Mesodermal cell (in vitro differentiated cells): Measurements from ENCODE around the gene BBS9.

Experiments used
- H3K27ac ChIP-seq: 2 replicates; pipeline ENCODE4 v1.7.0; 2013; ENCODE audit warnings: mild to moderate bottlenecking, low read depth, low read length, moderate library complexity; ENCODE audit not compliant: severe bottlenecking
- H3K36me3 ChIP-seq: 2 replicates; pipeline ENCODE4 v1.7.1; 2013; ENCODE audit warnings: mild to moderate bottlenecking, low read length, moderate library complexity; ENCODE audit not compliant: control insufficient read depth, insufficient read depth
- H3K4me1 ChIP-seq: one replicate; pipeline ENCODE4 v1.7.1; 2013; ENCODE audit warnings: mild to moderate bottlenecking, low read length; ENCODE audit not compliant: insufficient read depth, control insufficient read depth, poor library complexity, severe bottlenecking
- H3K4me3 ChIP-seq: 2 replicates; pipeline ENCODE4 v1.7.0; 2013; ENCODE audit warnings: low read length, control low read depth, mild to moderate bottlenecking; ENCODE audit not compliant: insufficient read depth, poor library complexity, severe bottlenecking; ENCODE audit errors: extremely low read depth
- H3K9me3 ChIP-seq: 2 replicates; pipeline ENCODE4 v1.7.1; 2013; ENCODE audit warnings: mild to moderate bottlenecking, low read length, moderate library complexity; ENCODE audit not compliant: control insufficient read depth
- WGBS, 2 experiments: methylation state at CpG; one replicate each; pipeline ENCODE4 v1.1.5; 2013; ENCODE audit warnings: missing lambda C conversion rate in 2 of 2; ENCODE audit not compliant: insufficient coverage in 2 of 2; 5-methylcytosine and 5-hydroxymethylcytosine counted together

BBS9 gene

DNA sequence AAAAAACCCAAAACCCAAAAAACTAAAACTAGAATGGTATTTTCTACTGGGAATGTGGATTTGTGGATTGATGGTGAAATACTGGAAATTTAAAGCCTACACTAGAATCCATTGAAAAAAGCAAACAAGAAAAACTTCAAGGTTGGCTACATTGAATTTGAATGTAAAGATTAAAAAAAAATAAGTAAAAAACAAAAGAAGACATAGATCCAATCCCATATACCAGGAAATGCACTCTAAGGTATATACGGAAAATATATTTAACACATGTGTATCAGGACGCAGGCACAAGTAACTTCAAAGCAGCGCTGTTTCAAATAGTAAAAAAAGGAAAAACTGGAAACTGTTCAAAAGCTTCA is 754 bp upstream of the BBS9 start:
- 0% methylated on average over 2 of the region's 3 CpGs for WGBS, 2 experiments
- H3K36me3 ChIP-seq: no peaks in the 10 kb centered on the region
- H3K27ac ChIP-seq: peak overlapping the region; percentile 43
- no peaks in the 10 kb centered on the region for H3K9me3 ChIP-seq
- H3K4me1 ChIP-seq: peaks cover 4% of the 10 kb centered on the region
- peak overlapping the region; percentile 78 for H3K4me3 ChIP-seq

GRCh38 chr7:33129806-33130153 is 416 bp downstream of the BBS9 start:
- WGBS, 2 experiments: 3 to 7% methylated on average over 5 to 6 of the region's 11 CpGs
- Histone ChIP-seq H3K9me3 (no peaks in the 10 kb centered on the region), H3K36me3 (no peaks in the 10 kb centered on the region), H3K4me3 (peak overlapping the region; percentile 78), H3K4me1 (peaks cover 4% of the 10 kb centered on the region), H3K27ac (peak overlapping the region; percentile 43)

DNA sequence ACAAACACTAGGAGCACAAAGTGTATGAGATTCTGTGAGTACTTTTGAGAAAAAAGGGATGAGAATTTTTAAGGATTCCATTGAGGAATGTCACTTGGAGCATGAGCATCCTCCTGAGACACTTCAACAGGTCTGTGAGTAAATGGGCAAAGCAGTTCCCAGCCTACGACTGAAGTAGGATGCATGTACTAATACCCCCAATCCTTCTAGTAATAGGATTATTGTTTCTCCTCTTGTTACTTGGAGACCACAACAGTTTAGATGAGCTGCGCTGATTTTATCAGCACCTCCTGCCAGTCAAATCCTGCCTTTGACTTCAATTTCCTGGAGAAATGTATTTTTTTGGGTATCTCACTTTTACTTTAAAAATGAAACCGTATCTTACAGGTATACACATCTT is 820 bp downstream of the BBS9 start:
- Histone ChIP-seq H3K4me3 (peak overlapping the region; percentile 78), H3K4me1 (peaks cover 4% of the 10 kb centered on the region), H3K27ac (no peak overlapping the region), H3K9me3 (no peaks in the 10 kb centered on the region), H3K36me3 (no peaks in the 10 kb centered on the region)
- WGBS, 2 experiments: 50% methylated on average over 2 of the region's 3 CpGs; no CpG with 5 or more reads in 1 of the 2 experiments

DNA sequence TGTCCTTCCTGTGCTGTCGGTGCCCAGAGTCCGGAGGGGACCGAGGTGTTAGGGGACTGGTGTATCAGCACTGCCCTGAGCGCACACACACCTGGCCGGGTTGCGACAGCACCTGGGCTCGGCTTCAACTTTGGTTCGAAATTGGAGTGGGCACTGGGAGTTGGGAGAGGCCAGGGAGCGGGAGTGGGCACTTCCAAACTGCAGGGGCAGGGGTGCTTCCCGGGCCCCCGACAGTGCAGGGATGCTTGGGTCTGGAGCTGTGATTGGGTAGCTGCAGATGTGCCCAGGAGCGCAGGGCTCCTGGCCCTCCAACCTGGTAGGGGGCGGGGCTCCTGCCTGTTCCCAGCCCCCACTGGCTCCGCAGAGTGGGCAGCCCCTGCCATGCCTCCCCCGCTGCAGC is 7.7 kb downstream of the BBS9 start:
- H3K4me3 ChIP-seq: no peak overlapping the region
- H3K4me1 ChIP-seq: no peaks in the 10 kb centered on the region
- H3K27ac ChIP-seq: no peak overlapping the region
- 89 to 92% methylated on average over 11 to 15 of the region's 15 CpGs for WGBS, 2 experiments
- no peaks in the 10 kb centered on the region for H3K9me3 ChIP-seq
- no peaks in the 10 kb centered on the region for H3K36me3 ChIP-seq

DNA sequence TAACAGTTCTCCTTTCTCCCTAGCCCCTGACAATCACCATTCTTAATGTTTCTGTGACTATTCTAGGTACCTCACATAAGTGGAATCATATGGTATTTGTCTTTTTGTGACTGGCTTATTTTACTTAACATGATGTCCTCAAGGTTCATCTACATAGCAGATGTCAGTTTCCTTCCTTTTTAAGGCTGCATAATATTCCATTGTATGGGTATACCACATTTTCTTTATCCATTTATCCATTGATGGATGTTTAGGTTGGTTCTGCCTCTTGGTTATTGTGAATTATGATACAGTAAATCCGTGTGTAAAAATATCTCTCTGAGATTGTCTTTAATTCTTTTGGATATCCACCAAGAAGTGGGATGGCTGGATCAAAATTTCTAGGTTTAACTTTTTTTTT is 13.2 kb downstream of the BBS9 start:
- no peak overlapping the region for H3K27ac ChIP-seq
- no peaks in the 10 kb centered on the region for H3K9me3 ChIP-seq
- H3K4me3 ChIP-seq: no peak overlapping the region
- no peaks in the 10 kb centered on the region for H3K36me3 ChIP-seq
- WGBS, 2 experiments: 100% methylated on average over 1 of the region's 1 CpG; no CpG with 5 or more reads in 1 of the 2 experiments
- H3K4me1 ChIP-seq: no peaks in the 10 kb centered on the region

GRCh38 chr7:33143996-33144718 is 14.8 kb downstream of the BBS9 start:
- no peak overlapping the region for H3K4me3 ChIP-seq
- no peaks in the 10 kb centered on the region for H3K9me3 ChIP-seq
- H3K36me3 ChIP-seq: no peaks in the 10 kb centered on the region
- no peaks in the 10 kb centered on the region for H3K4me1 ChIP-seq
- no peak overlapping the region for H3K27ac ChIP-seq
- WGBS, 2 experiments: 95 to 100% methylated on average over 1 to 3 of the region's 4 CpGs

DNA sequence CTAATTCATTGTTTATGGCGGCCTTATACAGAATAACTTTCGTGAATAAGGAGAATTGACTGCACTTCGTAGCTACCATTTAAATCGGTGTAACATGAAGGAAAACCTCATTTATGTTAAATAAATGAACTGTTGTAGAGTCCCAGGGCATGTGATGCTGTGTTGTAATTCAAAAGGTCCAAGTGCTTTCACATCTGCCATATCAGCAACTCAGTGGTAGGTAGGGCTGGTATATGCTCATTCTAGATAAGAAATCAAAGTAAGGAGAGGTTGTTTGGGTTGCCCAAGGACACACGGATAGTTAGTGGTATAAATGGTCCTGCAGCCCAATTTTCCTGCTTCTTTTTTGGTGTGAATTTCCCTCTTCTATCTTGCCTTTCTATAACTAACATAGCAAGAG is 15.8 kb downstream of the BBS9 start:
- H3K9me3 ChIP-seq: no peaks in the 10 kb centered on the region
- no peak overlapping the region for H3K27ac ChIP-seq
- H3K4me3 ChIP-seq: no peak overlapping the region
- H3K4me1 ChIP-seq: no peaks in the 10 kb centered on the region
- WGBS, 2 experiments: 80 to 86% methylated on average over 2 of the region's 5 CpGs
- no peaks in the 10 kb centered on the region for H3K36me3 ChIP-seq

DNA sequence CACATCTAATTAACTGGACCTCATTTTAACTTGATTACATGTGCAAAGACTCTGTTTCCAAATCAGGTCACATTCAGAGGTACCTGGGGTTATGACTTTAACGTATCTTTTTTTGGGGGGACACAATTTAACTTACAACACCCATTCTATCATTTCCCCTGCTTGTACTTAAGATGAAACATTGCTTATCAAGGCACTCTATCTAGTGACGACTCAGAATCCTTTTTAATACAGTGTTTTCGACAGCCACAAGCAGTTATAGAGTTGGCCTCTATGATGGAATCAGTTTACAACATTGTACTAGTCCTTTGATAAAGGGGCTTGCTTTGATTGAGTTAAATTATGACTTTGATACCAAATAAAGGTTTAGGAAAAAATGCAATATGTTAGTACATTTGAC is 22.7 kb downstream of the BBS9 start:
- WGBS, 2 experiments: 93 to 94% methylated on average over 2 to 3 of the region's 3 CpGs
- no peaks in the 10 kb centered on the region for H3K4me1 ChIP-seq

GRCh38 chr7:33155811-33156210 is 26.4 kb downstream of the BBS9 start:
- no peaks in the 10 kb centered on the region for H3K36me3 ChIP-seq
- H3K9me3 ChIP-seq: no peaks in the 10 kb centered on the region
- no peaks in the 10 kb centered on the region for H3K4me1 ChIP-seq
- no CpG with 5 or more reads among the region's 2 CpGs for WGBS, 2 experiments
- H3K4me3 ChIP-seq: no peak overlapping the region
- no peak overlapping the region for H3K27ac ChIP-seq

More for the DNA sequence above, 22.7 kb downstream of the BBS9 start:
- no peaks in the 10 kb centered on the region for H3K9me3 ChIP-seq
- no peaks in the 10 kb centered on the region for H3K36me3 ChIP-seq
- H3K4me3 ChIP-seq: no peak overlapping the region
- no peak overlapping the region for H3K27ac ChIP-seq

GRCh38 chr7:33156441-33156840 is 27.1 kb downstream of the BBS9 start:
- WGBS, 2 experiments: 80% methylated on average over 1 of the region's 2 CpGs; no CpG with 5 or more reads in 1 of the 2 experiments
- H3K4me3 ChIP-seq: no peak overlapping the region
- H3K4me1 ChIP-seq: no peaks in the 10 kb centered on the region
- no peak overlapping the region for H3K27ac ChIP-seq
- H3K9me3 ChIP-seq: no peaks in the 10 kb centered on the region
- H3K36me3 ChIP-seq: no peaks in the 10 kb centered on the region

DNA sequence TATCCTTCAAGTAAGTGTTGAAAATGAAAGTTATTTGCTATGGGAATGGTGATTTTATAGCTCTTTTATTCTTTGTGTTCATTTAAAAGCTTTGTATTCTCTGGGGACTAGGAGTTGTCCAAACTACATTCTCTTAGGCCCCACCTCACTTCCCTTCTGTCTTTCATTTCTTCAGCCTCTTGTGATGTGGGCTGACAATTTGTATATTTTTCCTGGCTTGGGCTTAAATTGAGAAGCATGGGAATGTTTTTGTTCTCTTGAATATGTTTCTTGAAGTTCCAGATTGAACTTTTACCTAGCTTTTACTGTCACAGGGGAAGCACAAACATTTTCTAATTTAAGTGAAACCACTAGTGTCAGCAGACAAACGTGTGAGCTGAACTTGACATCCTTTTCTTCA is 27.9 kb downstream of the BBS9 start:
- WGBS, 2 experiments: 90 to 100% methylated on average over 1 of the region's 1 CpG
- H3K4me3 ChIP-seq: no peak overlapping the region

More for the DNA sequence above, 27.9 kb downstream of the BBS9 start:
- Histone ChIP-seq H3K4me1 (no peaks in the 10 kb centered on the region), H3K9me3 (no peaks in the 10 kb centered on the region), H3K36me3 (no peaks in the 10 kb centered on the region), H3K27ac (no peak overlapping the region)
